BE2C (cell line): ENCODE measurements around the gene SNW1.

ENCODE experiments used
- DNase-seq: peaks from one replicate; pipeline ENCODE4 v3.0.0-alpha.2; 2020
- H3K27me3 ChIP-seq: fragments of 250-450 bp; sonication (Bioruptor Pico); 2 replicates; pipeline ENCODE4 v1.5.1; 2020; ENCODE audit warnings: mild to moderate bottlenecking
- H3K36me3 ChIP-seq: fragments of 250-450 bp; sonication (Bioruptor Pico); 2 replicates; pipeline ENCODE4 v1.5.1; 2020; ENCODE audit warnings: mild to moderate bottlenecking
- H3K4me1 ChIP-seq: fragments of 250-450 bp; sonication (Bioruptor Pico); 2 replicates; pipeline ENCODE4 v1.5.1; 2020
- H3K4me3 ChIP-seq: 2 replicates; pipeline ENCODE4 v1.5.1; 2011; ENCODE audit warnings: low read depth, low read length
- H3K9me3 ChIP-seq: fragments of 250-450 bp; sonication (Bioruptor Pico); 2 replicates; pipeline ENCODE4 v1.5.1; 2020
- CTCF ChIP-seq: IDR thresholded peaks from 2 replicates; pipeline ENCODE4 v1.5.1; 2012; ENCODE audit warnings: mild to moderate bottlenecking, low read depth, low read length

Gene SNW1

GRCh38 chr14:77708749-77709148 is 52.2 kb downstream of the SNW1 start:
- Histone ChIP-seq H3K4me1 (peaks cover 4% of the 10 kb centered on the region), H3K36me3 (peaks cover 41% of the 10 kb centered on the region), H3K4me3 (peak overlapping the region; percentile 89), H3K9me3 (no peaks in the 10 kb centered on the region), H3K27me3 (no peaks in the 10 kb centered on the region)
- no peak for TF ChIP-seq CTCF
- DNase-seq: no peak

- peak; percentile 89 for DNase-seq
- no peak for TF ChIP-seq CTCF
- H3K4me3 ChIP-seq: peak within 1 kb of the TSS; percentile 89
- peaks cover 4% of the 10 kb centered on the region for H3K4me1 ChIP-seq
- H3K9me3 ChIP-seq: no peaks in the 10 kb centered on the region
- H3K36me3 ChIP-seq: peaks cover 42% of the 10 kb centered on the region
- no peaks in the 10 kb centered on the region for H3K27me3 ChIP-seq
Observed at GRCh38 chr14:77707724-77708408, 53.1 kb downstream of the SNW1 start, which contains the start of the genes ALKBH1 and SLIRP. Gene ALKBH1, minus strand, starts transcription at chr14:77708023. Its CDS starts 19 bp downstream, at chr14:77708004. Gene SLIRP, plus strand, starts transcription at chr14:77708103. Its CDS starts 9 bp downstream, at chr14:77708112.

- H3K4me1 ChIP-seq: peaks cover 4% of the 10 kb centered on the region
- peak; percentile 28 for DNase-seq
- H3K9me3 ChIP-seq: no peaks in the 10 kb centered on the region
- no peaks in the 10 kb centered on the region for H3K27me3 ChIP-seq
- H3K4me3 ChIP-seq: peak overlapping the region; percentile 89
- peaks cover 43% of the 10 kb centered on the region for H3K36me3 ChIP-seq
- TF ChIP-seq CTCF: peak; percentile 48; the same call in 1 of the 2 replicates
Observed at GRCh38 chr14:77707355-77707723, 53.6 kb downstream of the SNW1 start.

- no peak overlapping the region for H3K4me3 ChIP-seq
- H3K4me1 ChIP-seq: peaks cover 3% of the 10 kb centered on the region; the same call in 1 of the 2 replicates
- no peaks in the 10 kb centered on the region for H3K9me3 ChIP-seq
- peak; percentile 16 for DNase-seq
- H3K27me3 ChIP-seq: no peaks in the 10 kb centered on the region
- TF ChIP-seq CTCF: no peak
- H3K36me3 ChIP-seq: peaks cover 21% of the 10 kb centered on the region
Observed at GRCh38 chr14:77691259-77691658, 69.7 kb downstream of the SNW1 start.

GRCh38 chr14:77682158-77682553 is 78.8 kb downstream of the SNW1 start:
- Histone ChIP-seq H3K27me3 (no peaks in the 10 kb centered on the region), H3K4me1 (no peaks in the 10 kb centered on the region), H3K36me3 (peaks cover 7% of the 10 kb centered on the region), H3K4me3 (no peak overlapping the region), H3K9me3 (no peaks in the 10 kb centered on the region)
- no peak for DNase-seq
- no peak for TF ChIP-seq CTCF

GRCh38 chr14:77681196-77682157 is 79.5 kb downstream of the SNW1 start:
- Histone ChIP-seq H3K4me1 (no peaks in the 10 kb centered on the region), H3K36me3 (peaks cover 7% of the 10 kb centered on the region), H3K4me3 (no peak overlapping the region), H3K9me3 (no peaks in the 10 kb centered on the region), H3K27me3 (no peaks in the 10 kb centered on the region)
- no peak for TF ChIP-seq CTCF
- DNase-seq: no peak
